22Rv1 (cell line): ENCODE data around the gene AK1.
"Not testable (repeated sequence)": the region's sequence is repeated elsewhere in the genome, so short reads cannot be mapped to it uniquely, and the experiment has no call there.

Experiments
- H3K27ac ChIP-seq: fragments of 450-650 bp; 2 replicates; pipeline ENCODE4 v1.5.1; 2017
- ZFX ChIP-seq: fragments of 450-650 bp; IDR thresholded peaks from 2 replicates; pipeline ENCODE4 v1.6.1; 2017; ENCODE audit warnings: antibody characterized with exemption, borderline replicate concordance
- TF ChIP-seq, protein P1 (sequence below): fragments of 450-650 bp; IDR thresholded peaks from 2 replicates; pipeline ENCODE4 v1.5.1; 2017; ENCODE audit warnings: mild to moderate bottlenecking

The AK1 gene

DNA sequence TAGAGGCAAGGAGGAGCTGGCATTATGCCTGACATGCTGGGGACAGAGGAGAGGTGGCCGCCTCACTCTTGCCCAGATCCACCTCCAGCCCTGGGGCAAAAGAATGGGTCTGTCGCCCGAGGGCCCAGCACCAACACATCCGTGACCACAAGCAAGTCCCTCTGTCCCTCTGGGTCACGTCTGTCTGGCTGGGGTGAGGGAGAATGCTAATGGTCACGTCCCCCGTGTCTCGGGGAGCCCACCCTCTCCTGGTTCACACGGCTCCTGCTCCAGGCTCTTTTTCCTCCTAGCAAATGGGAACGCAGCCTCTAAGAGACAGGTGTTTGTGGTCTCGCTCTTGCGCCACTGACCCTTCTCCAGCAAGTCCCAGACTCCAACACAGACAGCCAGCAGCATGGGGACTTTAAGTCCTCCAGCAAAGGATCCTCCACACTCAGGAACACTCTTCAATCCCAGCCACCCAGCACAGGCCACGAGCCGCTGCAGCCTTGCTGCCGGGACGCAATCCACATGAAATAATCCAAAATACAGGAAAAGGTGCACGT is 27.1 kb downstream of the AK1 start:
- no peak for TF ChIP-seq ZFX
- TF ChIP-seq, protein P1, sequence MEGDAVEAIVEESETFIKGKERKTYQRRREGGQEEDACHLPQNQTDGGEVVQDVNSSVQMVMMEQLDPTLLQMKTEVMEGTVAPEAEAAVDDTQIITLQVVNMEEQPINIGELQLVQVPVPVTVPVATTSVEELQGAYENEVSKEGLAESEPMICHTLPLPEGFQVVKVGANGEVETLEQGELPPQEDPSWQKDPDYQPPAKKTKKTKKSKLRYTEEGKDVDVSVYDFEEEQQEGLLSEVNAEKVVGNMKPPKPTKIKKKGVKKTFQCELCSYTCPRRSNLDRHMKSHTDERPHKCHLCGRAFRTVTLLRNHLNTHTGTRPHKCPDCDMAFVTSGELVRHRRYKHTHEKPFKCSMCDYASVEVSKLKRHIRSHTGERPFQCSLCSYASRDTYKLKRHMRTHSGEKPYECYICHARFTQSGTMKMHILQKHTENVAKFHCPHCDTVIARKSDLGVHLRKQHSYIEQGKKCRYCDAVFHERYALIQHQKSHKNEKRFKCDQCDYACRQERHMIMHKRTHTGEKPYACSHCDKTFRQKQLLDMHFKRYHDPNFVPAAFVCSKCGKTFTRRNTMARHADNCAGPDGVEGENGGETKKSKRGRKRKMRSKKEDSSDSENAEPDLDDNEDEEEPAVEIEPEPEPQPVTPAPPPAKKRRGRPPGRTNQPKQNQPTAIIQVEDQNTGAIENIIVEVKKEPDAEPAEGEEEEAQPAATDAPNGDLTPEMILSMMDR, result no peak
- no peak overlapping the region for H3K27ac ChIP-seq

DNA sequence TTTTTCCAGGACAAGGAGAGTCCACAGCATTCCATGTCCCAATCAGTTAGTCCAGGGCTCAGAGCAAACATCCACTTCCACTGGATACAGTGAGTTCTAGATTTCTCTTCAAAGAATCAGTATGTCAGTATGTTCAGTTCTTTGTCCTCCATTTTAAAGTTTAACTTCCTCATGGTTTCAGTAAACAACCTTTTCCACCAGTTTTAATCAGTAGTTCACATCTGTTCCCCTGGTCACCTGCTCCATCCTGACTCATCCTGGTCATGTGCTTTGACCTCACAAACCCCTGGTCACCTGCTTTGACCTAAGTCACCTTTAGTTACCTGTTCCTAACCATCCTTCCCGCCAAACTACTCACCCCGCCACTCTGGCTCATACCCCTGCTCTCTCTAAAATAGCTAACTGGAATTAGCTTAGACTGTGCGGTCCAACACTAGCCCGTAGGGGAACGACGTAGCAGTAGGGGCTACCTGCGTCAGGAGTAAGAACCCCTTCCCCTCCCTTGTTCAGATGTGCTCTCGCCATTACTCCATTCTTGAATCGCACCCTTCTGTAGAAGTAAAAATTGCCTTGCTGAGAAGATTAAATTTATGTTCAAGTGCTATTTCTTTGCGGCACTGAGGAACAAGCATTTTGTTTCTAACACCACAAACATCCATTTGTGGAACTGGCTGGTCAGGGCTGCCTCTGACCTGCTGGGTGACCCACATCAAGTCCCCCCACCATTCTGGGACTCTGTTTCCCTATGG is 28.5 kb downstream of the AK1 start:
- H3K27ac ChIP-seq, result no peak overlapping the region
- no peak for TF ChIP-seq ZFX
- TF ChIP-seq, protein P1, result no peak

DNA sequence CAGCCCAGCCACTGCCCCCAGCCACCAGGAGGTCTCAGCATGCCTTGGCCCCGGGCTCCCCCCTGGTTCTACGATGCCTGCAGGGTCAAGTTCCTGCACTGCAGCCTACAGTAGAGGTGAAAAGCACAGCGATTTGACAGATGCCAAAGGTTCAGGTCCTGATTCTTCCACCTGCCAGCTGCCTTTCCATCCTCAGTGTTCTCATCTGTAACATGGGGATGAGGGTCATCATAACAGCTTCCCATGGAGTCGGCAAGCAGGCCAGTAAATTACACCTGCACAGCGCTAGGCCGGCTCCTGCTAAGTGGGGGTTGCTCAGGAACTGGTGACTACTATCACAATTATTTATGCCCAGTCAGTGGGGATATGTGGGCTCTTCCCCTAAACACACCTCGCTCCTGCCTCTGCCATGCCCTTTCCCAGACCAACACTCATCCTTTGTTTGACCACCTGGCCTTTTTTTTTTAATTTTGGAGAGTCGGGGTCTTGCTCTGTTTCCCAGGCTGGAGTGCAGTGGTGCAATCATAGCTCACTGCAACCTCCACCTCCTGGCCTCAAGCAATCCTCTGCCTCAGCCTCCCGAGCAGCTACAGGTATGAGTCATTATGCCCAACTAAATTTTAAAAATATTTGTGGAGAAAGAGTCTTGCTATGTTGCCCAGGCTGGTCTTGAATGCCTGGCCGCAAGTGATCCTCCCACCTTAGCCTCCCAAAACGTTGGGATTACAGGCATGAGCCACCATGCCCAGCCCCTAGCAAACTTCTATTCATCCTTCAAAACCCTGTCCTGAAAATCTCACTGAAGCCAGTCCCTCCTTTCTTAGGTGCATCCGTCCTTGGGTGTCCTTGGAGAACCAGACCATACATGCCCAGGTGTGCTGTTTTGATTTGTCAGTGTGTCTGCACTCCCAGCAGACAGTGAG is 29.4 kb downstream of the AK1 start:
- no peak overlapping the region for H3K27ac ChIP-seq
- TF ChIP-seq, protein P1, result no peak
- TF ChIP-seq ZFX, result no peak

DNA sequence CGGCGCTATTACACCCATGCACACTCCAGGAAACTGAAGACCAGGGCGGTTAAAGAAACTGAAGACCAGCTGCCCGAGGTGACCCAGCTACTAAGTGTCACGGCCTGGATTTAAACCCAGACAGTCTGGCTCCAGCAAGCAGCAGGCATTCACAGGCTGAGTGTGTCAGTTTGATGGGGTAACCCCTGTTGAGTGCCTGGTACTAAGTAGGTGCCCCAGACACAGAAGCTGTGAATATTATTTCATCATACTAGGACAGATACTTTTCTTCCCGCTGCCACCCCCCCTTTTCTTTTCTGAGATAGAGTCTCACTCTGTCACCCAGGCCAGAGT is 30.3 kb downstream of the AK1 start:
- H3K27ac ChIP-seq, result no peak overlapping the region
- TF ChIP-seq, protein P1, result no peak
- TF ChIP-seq ZFX, result no peak

DNA sequence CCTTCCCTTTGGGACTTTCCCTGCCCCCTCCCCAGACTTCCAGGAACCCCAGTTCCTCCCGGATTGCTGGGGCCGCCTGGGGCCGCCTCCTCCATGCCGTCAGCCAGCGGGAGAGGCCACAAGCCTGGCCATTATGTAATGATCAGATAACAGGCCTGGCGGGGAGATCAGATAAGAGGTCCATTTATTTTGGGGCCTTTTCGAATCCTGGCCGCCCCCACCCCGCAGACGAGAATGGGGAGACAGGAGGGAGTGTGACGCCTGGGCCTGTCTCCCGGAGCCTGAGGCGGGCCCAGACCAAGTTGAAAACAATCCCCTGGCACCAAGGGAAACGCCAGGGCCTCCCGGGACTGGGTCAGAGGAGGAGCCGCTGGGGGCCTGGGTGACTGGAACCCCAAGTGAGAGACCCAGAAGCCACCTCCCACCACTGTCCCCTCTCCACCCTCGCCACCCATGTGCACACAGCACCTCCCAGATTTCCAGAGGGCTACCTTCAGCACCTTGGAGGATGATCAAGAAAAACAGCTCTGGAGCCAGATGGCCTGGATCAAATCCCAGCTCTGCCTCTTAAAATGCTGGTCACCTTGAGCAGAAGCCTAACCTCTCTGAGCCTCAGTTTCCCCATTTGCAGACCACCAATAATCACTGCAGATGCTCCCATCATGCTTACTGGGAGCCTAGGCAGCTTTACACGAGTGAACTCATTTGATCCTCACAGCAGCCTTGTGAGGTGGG is 30.9 kb downstream of the AK1 start:
- TF ChIP-seq ZFX, result no peak
- TF ChIP-seq, protein P1, result no peak
- no peak overlapping the region for H3K27ac ChIP-seq

DNA sequence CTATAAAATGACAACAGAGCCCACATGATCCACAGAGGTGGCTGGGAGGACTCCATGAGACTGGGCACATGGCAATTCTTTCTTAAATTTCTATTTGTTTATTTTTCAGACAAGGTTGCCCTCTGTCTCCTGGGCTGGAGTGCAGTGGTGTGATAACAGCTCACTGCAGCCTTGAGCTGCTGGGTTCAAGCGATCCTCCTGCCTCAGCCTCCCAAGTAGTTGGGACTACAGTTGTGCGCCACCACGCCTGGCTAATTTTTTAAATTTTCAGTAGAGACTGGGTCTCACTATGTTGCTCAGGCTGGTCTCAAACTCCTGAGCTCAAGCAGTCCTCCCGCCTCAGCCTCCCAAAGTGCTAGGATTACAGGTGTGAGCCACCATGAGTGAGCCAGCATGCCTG is 31.9 kb downstream of the AK1 start:
- not testable (repeated sequence) for H3K27ac ChIP-seq

DNA sequence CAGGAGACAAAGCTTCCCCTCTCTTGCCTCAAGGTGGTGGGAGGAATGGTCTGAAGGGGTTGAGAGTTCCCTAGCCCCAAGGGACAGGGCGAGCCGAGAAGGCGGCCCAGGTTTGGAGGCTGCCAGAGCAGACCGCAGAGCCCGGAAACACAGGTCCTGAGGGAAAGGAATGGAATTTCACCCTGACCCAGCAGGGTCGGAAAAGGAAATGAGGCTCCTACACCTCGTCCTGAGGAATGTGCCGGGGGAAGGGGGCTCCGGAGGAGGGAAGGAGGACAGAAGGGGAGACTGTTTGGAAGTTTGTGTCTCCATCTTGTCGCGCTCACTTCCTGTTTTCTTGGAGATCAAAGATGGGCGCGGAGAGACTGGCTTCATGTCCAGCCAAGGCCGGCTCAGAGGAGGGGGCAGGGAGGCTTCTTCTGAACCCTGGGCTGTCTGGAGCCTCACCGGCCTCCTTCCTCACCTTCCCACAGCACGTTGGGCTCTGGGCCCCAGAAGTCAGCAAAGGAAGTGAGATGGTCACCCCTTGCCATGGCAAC is 32.6 kb downstream of the AK1 start:
- H3K27ac ChIP-seq, result no peak overlapping the region
- TF ChIP-seq, protein P1, result no peak
- no peak for TF ChIP-seq ZFX
